SK-N-SH treated with all-trans-retinoic acid at 6 μM for 48 hours (cell line): ENCODE results near the gene IMMP2L.
"Not testable (repeated sequence)": the region's sequence is repeated elsewhere in the genome, so short reads cannot be mapped to it uniquely, and the experiment has no call there.

Source experiments
- ATAC-seq: fragments of 200-7000 bp; cut with Tn5 transposase; 3 replicates; pipeline ENCODE4 v1.9.1; 2020; ENCODE audit warnings: mild to moderate bottlenecking, moderate library complexity
- ARNTL ChIP-seq: fragments of 450-650 bp; formaldehyde crosslinking; IDR thresholded peaks from 2 replicates; pipeline ENCODE4 v1.5.0; 2020; ENCODE audit warnings: low read depth, mild to moderate bottlenecking, moderate library complexity, borderline replicate concordance
- BACH2 ChIP-seq: fragments of 250-450 bp; sonication (Bioruptor Pico); IDR thresholded peaks from 2 replicates; pipeline ENCODE4 v1.9.0; 2021; ENCODE audit warnings: mild to moderate bottlenecking, borderline replicate concordance
- ESRRG ChIP-seq: fragments of 250-450 bp; sonication (Bioruptor Pico); IDR thresholded peaks from 2 replicates; pipeline ENCODE4 v1.6.1; 2021; ENCODE audit warnings: mild to moderate bottlenecking
- GLIS3 ChIP-seq: fragments of 250-450 bp; sonication (Bioruptor Pico); IDR thresholded peaks from 2 replicates; pipeline ENCODE4 v1.5.0; 2020; ENCODE audit warnings: mild to moderate bottlenecking, moderate library complexity
- ISL1 ChIP-seq: fragments of 250-450 bp; sonication (Bioruptor Pico); IDR thresholded peaks from 2 replicates; pipeline ENCODE4 v2.1.2; 2022; ENCODE audit warnings: mild to moderate bottlenecking, moderate library complexity
- OSR1 ChIP-seq: fragments of 250-450 bp; sonication (Bioruptor Pico); IDR thresholded peaks from 2 replicates; pipeline ENCODE4 v1.8.0; 2022; ENCODE audit warnings: moderate library complexity, mild to moderate bottlenecking, inconsistent platforms
- PPARA ChIP-seq: fragments of 250-450 bp; sonication (Bioruptor Pico); IDR thresholded peaks from 2 replicates; pipeline ENCODE4 v1.5.0; 2020; ENCODE audit warnings: mild to moderate bottlenecking, borderline replicate concordance
- RARB ChIP-seq: fragments of 250-450 bp; sonication (Bioruptor Pico); IDR thresholded peaks from 2 replicates; pipeline ENCODE4 v1.8.0; 2021; ENCODE audit warnings: mild to moderate bottlenecking, moderate library complexity
- SNAI2 ChIP-seq: fragments of 250-450 bp; sonication (Bioruptor Pico); IDR thresholded peaks from 2 replicates; pipeline ENCODE4 v1.5.0; 2020; ENCODE audit warnings: mild to moderate bottlenecking, moderate library complexity
- TCF4 ChIP-seq: fragments of 250-450 bp; sonication (Bioruptor Pico); IDR thresholded peaks from 2 replicates; pipeline ENCODE4 v1.8.0; 2021; ENCODE audit warnings: mild to moderate bottlenecking, moderate library complexity, borderline replicate concordance
- TOX ChIP-seq: fragments of 250-450 bp; sonication (Bioruptor Pico); IDR thresholded peaks from 2 replicates; pipeline ENCODE4 v1.8.0; 2021; ENCODE audit warnings: mild to moderate bottlenecking, moderate library complexity, borderline replicate concordance
- ZC3H10 ChIP-seq: fragments of 250-450 bp; sonication (Bioruptor Pico); IDR thresholded peaks from 2 replicates; pipeline ENCODE4 v1.5.1; 2021; ENCODE audit warnings: mild to moderate bottlenecking, moderate library complexity
- ZFP3 ChIP-seq: fragments of 250-450 bp; sonication (Bioruptor Pico); IDR thresholded peaks from 2 replicates; pipeline ENCODE4 v1.5.0; 2020; ENCODE audit warnings: mild to moderate bottlenecking, moderate library complexity
- ZFP30 ChIP-seq: fragments of 450-650 bp; formaldehyde crosslinking; IDR thresholded peaks from 2 replicates; pipeline ENCODE4 v1.5.0; 2022; ENCODE audit warnings: mild to moderate bottlenecking, moderate library complexity
- ZNF565 ChIP-seq: fragments of 450-650 bp; formaldehyde crosslinking; conservative IDR thresholded peaks from 2 replicates; pipeline ENCODE4 v1.5.0; 2020; ENCODE audit warnings: low read depth, mild to moderate bottlenecking, moderate library complexity
- ZNF70 ChIP-seq: fragments of 450-650 bp; formaldehyde crosslinking; IDR thresholded peaks from 2 replicates; pipeline ENCODE4 v1.5.0; 2020; ENCODE audit warnings: mild to moderate bottlenecking, moderate library complexity
- ZNF8 ChIP-seq: fragments of 450-650 bp; formaldehyde crosslinking; IDR thresholded peaks from 2 replicates; pipeline ENCODE4 v1.5.0; 2020; ENCODE audit warnings: mild to moderate bottlenecking, moderate library complexity
- TF ChIP-seq, protein P1 (sequence below): fragments of 250-450 bp; sonication (Bioruptor Pico); IDR thresholded peaks from 2 replicates; pipeline ENCODE4 v1.5.0; 2020; ENCODE audit warnings: mild to moderate bottlenecking, moderate library complexity
- TF ChIP-seq, protein P2 (sequence below): fragments of 250-450 bp; sonication (Bioruptor Pico); IDR thresholded peaks from 2 replicates; pipeline ENCODE4 v1.8.0; 2021; ENCODE audit warnings: low read depth, mild to moderate bottlenecking, moderate library complexity, borderline replicate concordance
- TF ChIP-seq, protein P3 (sequence below): fragments of 250-450 bp; sonication (Bioruptor Pico); IDR thresholded peaks from 2 replicates; pipeline ENCODE4 v1.8.0; 2020; ENCODE audit warnings: mild to moderate bottlenecking, moderate library complexity, borderline replicate concordance

IMMP2L gene

DNA sequence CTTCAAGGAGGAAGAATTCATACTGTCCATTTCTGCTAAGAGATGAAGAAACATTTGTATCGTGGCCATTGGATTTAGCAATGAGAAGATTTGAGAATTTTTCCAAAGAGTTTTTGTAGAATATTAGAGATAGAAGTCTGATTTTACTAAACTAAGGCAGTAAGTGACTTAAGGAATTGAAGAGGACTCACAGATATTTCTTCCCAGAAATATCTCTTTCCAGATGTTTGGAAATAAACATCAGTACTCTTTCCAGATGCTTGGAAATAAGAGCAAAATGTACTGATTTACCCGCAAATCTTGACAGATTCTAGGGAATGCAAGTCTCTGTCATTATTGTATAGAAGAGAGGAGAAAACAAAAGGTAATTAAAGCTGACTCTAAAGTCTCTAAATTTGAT is 91.3 kb downstream of the IMMP2L start:
- ATAC-seq = no peak
- TF ChIP-seq, protein P1, sequence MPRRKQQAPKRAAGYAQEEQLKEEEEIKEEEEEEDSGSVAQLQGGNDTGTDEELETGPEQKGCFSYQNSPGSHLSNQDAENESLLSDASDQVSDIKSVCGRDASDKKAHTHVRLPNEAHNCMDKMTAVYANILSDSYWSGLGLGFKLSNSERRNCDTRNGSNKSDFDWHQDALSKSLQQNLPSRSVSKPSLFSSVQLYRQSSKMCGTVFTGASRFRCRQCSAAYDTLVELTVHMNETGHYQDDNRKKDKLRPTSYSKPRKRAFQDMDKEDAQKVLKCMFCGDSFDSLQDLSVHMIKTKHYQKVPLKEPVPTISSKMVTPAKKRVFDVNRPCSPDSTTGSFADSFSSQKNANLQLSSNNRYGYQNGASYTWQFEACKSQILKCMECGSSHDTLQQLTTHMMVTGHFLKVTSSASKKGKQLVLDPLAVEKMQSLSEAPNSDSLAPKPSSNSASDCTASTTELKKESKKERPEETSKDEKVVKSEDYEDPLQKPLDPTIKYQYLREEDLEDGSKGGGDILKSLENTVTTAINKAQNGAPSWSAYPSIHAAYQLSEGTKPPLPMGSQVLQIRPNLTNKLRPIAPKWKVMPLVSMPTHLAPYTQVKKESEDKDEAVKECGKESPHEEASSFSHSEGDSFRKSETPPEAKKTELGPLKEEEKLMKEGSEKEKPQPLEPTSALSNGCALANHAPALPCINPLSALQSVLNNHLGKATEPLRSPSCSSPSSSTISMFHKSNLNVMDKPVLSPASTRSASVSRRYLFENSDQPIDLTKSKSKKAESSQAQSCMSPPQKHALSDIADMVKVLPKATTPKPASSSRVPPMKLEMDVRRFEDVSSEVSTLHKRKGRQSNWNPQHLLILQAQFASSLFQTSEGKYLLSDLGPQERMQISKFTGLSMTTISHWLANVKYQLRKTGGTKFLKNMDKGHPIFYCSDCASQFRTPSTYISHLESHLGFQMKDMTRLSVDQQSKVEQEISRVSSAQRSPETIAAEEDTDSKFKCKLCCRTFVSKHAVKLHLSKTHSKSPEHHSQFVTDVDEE (CRISPR knock-in tag) = no peak
- TF ChIP-seq BACH2 (CRISPR knock-in tag) = no peak
- no peak for TF ChIP-seq ZC3H10 (CRISPR knock-in tag)
- TF ChIP-seq ZFP30 = no peak
- no peak for TF ChIP-seq TOX (CRISPR knock-in tag)
- no peak for TF ChIP-seq OSR1 (CRISPR knock-in tag)
- no peak for TF ChIP-seq GLIS3 (CRISPR knock-in tag)
- no peak for TF ChIP-seq ISL1
- no peak for TF ChIP-seq ZFP3 (CRISPR knock-in tag)
- no peak for TF ChIP-seq ZNF565 (CRISPR knock-in tag)
- no peak for TF ChIP-seq ARNTL (CRISPR knock-in tag)
- no peak for TF ChIP-seq ZNF70 (CRISPR knock-in tag)
- no peak for TF ChIP-seq RARB (CRISPR knock-in tag)
- TF ChIP-seq, protein P2, sequence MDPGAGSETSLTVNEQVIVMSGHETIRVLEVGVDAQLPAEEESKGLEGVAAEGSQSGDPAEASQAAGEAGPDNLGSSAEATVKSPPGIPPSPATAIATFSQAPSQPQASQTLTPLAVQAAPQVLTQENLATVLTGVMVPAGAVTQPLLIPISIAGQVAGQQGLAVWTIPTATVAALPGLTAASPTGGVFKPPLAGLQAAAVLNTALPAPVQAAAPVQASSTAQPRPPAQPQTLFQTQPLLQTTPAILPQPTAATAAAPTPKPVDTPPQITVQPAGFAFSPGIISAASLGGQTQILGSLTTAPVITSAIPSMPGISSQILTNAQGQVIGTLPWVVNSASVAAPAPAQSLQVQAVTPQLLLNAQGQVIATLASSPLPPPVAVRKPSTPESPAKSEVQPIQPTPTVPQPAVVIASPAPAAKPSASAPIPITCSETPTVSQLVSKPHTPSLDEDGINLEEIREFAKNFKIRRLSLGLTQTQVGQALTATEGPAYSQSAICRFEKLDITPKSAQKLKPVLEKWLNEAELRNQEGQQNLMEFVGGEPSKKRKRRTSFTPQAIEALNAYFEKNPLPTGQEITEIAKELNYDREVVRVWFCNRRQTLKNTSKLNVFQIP = no peak
- TF ChIP-seq TCF4 (CRISPR knock-in tag) = no peak

DNA sequence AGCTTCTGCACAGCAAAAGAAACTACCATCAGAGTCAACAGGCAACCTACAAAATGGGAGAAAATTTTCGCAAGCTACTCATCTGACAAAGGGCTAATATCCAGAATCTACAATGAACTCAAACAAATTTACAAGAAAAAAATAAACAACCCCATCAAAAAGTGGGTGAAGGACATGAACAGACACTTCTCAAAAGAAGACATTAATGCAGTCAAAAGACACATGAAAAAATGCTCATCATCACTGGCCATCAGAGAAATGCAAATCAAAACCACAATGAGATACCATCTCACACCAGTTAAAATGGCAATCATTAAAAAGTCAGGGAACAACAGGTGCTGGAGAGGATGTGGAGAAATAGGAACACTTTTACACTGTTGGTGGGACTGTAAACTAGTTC is 92.4 kb downstream of the IMMP2L start:
- ATAC-seq = not testable (repeated sequence)

DNA sequence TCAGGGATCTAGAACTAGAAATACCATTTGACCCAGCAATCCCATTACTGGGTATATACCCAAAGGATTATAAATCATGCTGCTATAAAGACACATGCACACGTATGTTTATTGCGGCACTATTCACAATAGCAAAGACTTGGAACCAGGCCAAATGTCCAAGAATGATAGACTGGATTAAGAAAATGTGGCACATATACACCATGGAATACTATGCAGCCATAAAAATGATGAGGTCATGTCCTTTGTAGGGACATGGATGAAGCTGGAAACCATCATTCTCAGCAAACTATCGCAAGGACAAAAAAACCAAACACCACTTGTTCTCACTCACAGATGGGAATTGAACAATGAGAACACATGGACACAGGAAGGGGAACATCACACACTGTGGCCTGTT is 96.5 kb downstream of the IMMP2L start:
- 0 out of 2 replicates have a peak, but pooled peaks have one; percentile 18 for TF ChIP-seq ZNF8
- not testable (repeated sequence) for ATAC-seq

DNA sequence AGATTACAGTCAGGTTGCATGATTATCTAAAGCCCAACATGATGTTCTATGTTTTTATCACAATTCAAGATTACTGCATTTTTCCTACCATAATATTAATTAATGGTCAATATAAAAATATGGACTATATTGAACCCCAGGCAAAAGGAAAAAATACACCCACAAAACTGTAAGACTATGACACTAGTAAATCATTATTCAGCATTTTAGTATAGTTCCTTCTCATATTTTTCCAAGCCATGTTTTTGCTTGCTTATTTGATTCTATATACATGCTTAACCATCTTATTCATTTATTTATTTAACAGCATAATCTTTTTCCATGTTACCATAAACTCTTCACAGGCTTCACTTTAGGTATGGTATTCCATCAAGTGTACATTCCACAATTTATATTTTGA is 101.6 kb downstream of the IMMP2L start:
- ATAC-seq = no peak
- TF ChIP-seq, protein P2 = no peak
- no peak for TF ChIP-seq ZC3H10 (CRISPR knock-in tag)
- no peak for TF ChIP-seq TCF4 (CRISPR knock-in tag)
- TF ChIP-seq ESRRG (CRISPR knock-in tag) = no peak
- no peak for TF ChIP-seq OSR1 (CRISPR knock-in tag)
- TF ChIP-seq ZFP30 = no peak
- no peak for TF ChIP-seq ZNF565 (CRISPR knock-in tag)
- TF ChIP-seq, protein P3, sequence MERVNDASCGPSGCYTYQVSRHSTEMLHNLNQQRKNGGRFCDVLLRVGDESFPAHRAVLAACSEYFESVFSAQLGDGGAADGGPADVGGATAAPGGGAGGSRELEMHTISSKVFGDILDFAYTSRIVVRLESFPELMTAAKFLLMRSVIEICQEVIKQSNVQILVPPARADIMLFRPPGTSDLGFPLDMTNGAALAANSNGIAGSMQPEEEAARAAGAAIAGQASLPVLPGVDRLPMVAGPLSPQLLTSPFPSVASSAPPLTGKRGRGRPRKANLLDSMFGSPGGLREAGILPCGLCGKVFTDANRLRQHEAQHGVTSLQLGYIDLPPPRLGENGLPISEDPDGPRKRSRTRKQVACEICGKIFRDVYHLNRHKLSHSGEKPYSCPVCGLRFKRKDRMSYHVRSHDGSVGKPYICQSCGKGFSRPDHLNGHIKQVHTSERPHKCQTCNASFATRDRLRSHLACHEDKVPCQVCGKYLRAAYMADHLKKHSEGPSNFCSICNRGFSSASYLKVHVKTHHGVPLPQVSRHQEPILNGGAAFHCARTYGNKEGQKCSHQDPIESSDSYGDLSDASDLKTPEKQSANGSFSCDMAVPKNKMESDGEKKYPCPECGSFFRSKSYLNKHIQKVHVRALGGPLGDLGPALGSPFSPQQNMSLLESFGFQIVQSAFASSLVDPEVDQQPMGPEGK (CRISPR knock-in tag) = no peak
- no peak for TF ChIP-seq BACH2 (CRISPR knock-in tag)
- no peak for TF ChIP-seq PPARA (CRISPR knock-in tag)
- no peak for TF ChIP-seq ZNF8
- TF ChIP-seq TOX (CRISPR knock-in tag) = no peak
- TF ChIP-seq SNAI2 (CRISPR knock-in tag) = no peak
- no peak for TF ChIP-seq RARB (CRISPR knock-in tag)
